ENCODE measurements around the gene XIRP2. TPM values are rescaled to one million over a fixed set of nuclear protein-coding genes. Genes with fewer than 3 reads are reported as not detected.

XIRP2 gene
- total and polyA plus RNA-seq, 2 of the 4 experiments (the other 2 are of a cell fraction) = 0.05 to 0.18 TPM

DNA sequence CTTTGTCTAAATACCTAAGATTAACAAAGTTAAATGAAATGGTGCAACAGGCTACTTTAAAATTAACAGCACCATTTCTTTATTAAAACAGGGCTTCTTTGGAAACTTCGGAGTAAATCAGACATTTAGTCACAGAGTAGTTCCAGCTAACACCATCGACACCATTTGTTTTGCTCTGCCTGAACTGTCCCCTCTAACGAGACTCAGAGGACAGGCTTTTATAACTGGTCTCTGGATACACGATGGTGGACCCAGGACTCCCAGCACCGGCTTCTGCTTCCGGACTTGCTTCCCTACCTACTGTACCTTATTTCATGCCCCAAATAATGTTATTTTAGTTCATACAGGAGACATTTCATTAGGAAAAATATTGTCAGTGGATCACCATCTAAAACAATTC lies 252.1 kb downstream of the XIRP2 start:
- Histone ChIP-seq H3K4me2 (ENCODE audit: low read depth, low read length) (peak overlapping the region; percentile 10; the same call in 1 of the 2 replicates), H3K9me3 (ENCODE audit: control insufficient read depth, insufficient read depth, low read length) (no peaks in the 10 kb centered on the region), H2AK9ac (replicated peaks; ENCODE audit: low read depth, low read length, poor library complexity) (peak overlapping the region; percentile 89), H3K4ac (ENCODE audit: low read depth, low read length) (peak overlapping the region; percentile 44), H4K8ac (ENCODE audit: low read depth in 2 of 2, low read length in 2 of 2) (peak overlapping the region in 1 of 2 experiments; percentile 7; a peak in 1 of 4 replicates), H4K91ac (ENCODE audit: insufficient read depth, low read depth, low read length) (0 out of 2 replicates have a peak overlapping the region, but pooled peaks have one; percentile 26), H2BK20ac (ENCODE audit: low read depth, low read length) (peak overlapping the region; percentile 80; the same call in 1 of the 2 replicates), H3K9me1 (ENCODE audit: insufficient read depth, low read length) (no peaks in the 10 kb centered on the region; the same call in 1 of the 2 replicates), H4K5ac (ENCODE audit: low read depth, low read length) (peak overlapping the region; percentile 50; the same call in 1 of the 2 replicates), H2BK15ac (ENCODE audit: low read depth, low read length) (peak overlapping the region; percentile 59; the same call in 1 of the 3 replicates), H3K14ac (replicated peaks; ENCODE audit: low read depth, low read length) (no peak overlapping the region), H3K4me3 (ENCODE audit: insufficient read depth, low read depth, low read length) (no peak overlapping the region), H3K18ac (ENCODE audit: low read depth, low read length) (peak overlapping the region; percentile 85; the same call in 1 of the 2 replicates), H2BK120ac (ENCODE audit: low read depth, low read length) (peak overlapping the region; percentile 67), H3K79me1 (ENCODE audit: low read depth in 1 of 2, low read length in 2 of 2) (no peaks in the 10 kb centered on the region), H3K23ac (ENCODE audit: low read depth, low read length) (no peak overlapping the region), H3K9ac (ENCODE audit: low read depth, low read length) (no peak overlapping the region), H3K27ac (ENCODE audit: insufficient read depth, low read length) (peak overlapping the region; percentile 42; the same call in 1 of the 2 replicates), H3K27me3 (ENCODE audit: control insufficient read depth, insufficient read depth, low read length) (no peaks in the 10 kb centered on the region), H3K4me1 (ENCODE audit: control insufficient read depth, insufficient read depth, low read length) (peaks cover 10% of the 10 kb centered on the region), H2BK5ac (ENCODE audit: low read depth, low read length, poor library complexity, severe bottlenecking) (peak overlapping the region; percentile 71), H2AK5ac (ENCODE audit: low read depth, low read length) (peak overlapping the region; percentile 78), H3K36me3 (ENCODE audit: control insufficient read depth, insufficient read depth, low read length) (no peaks in the 10 kb centered on the region), H2AFZ (replicated peaks; ENCODE audit: low read length, poor library complexity) (no peak overlapping the region), H4K20me1 (ENCODE audit: insufficient read depth, low read length) (no peaks in the 10 kb centered on the region), H3K56ac (ENCODE audit: extremely low read depth, insufficient read depth, low read length) (no peak overlapping the region; the same call in 1 of the 2 replicates)
- POLR2A ChIA-PET (ENCODE audit: unreplicated experiment) = no interaction called here
- in situ Hi-C loops (cut with MboI; ENCODE audit: low sequenced_read_pairs) = no loop called here
- 100% methylated on average over 2 of the region's 6 CpGs; no CpG with 5 or more reads in 1 of the 2 experiments for WGBS, 2 experiments (ENCODE audit: extremely low coverage in 2 of 2, insufficient read length in 1 of 2)
- intact Hi-C loops (cut with micrococcal nuclease) = loop anchor here (5.0 kb wide), 1 partner anchor 37 kb away; no protein-coding TSS in a partner anchor
- DNase-seq (no peak), ATAC-seq (ENCODE audit: low read depth) (peak; percentile 9; the same call in 1 of the 2 replicates)
- TF ChIP-seq, protein P1, sequence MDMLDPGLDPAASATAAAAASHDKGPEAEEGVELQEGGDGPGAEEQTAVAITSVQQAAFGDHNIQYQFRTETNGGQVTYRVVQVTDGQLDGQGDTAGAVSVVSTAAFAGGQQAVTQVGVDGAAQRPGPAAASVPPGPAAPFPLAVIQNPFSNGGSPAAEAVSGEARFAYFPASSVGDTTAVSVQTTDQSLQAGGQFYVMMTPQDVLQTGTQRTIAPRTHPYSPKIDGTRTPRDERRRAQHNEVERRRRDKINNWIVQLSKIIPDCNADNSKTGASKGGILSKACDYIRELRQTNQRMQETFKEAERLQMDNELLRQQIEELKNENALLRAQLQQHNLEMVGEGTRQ (IDR thresholded peaks at IDR 0.05; ENCODE audit: low read depth, low read length) = no peak
- TF ChIP-seq BHLHE40 (IDR thresholded peaks at IDR 0.05; ENCODE audit: low read depth, low read length) (no peak), MAFK (IDR thresholded peaks at IDR 0.05; ENCODE audit: low read depth, low read length) (no peak), MXI1 (IDR thresholded peaks at IDR 0.05; ENCODE audit: borderline replicate concordance, low read depth, low read length) (no peak), MAZ (IDR thresholded peaks at IDR 0.05; ENCODE audit: borderline replicate concordance, low read depth, low read length) (no peak), RAD21 (IDR thresholded peaks at IDR 0.05; ENCODE audit: low read length) (no peak), SMC3 (IDR thresholded peaks at IDR 0.05; ENCODE audit: low read depth, low read length) (no peak), POLR2A (IDR thresholded peaks at IDR 0.05; ENCODE audit: low read depth, low read length) (no peak), CEBPB (IDR thresholded peaks at IDR 0.05; ENCODE audit: low read depth, low read length) (no peak), NFE2L2 (IDR thresholded peaks at IDR 0.05; ENCODE audit: low read depth, low read length) (no peak), CHD1 (IDR thresholded peaks at IDR 0.05; ENCODE audit: low read depth, low read length) (no peak), FOS (IDR thresholded peaks at IDR 0.05; ENCODE audit: low read depth, low read length) (no peak), RCOR1 (IDR thresholded peaks at IDR 0.05; ENCODE audit: insufficient replicate concordance, low read length) (no peak), RFX5 (IDR thresholded peaks at IDR 0.05; ENCODE audit: low read depth, low read length) (no peak)
- TF ChIP-seq, protein P2, sequence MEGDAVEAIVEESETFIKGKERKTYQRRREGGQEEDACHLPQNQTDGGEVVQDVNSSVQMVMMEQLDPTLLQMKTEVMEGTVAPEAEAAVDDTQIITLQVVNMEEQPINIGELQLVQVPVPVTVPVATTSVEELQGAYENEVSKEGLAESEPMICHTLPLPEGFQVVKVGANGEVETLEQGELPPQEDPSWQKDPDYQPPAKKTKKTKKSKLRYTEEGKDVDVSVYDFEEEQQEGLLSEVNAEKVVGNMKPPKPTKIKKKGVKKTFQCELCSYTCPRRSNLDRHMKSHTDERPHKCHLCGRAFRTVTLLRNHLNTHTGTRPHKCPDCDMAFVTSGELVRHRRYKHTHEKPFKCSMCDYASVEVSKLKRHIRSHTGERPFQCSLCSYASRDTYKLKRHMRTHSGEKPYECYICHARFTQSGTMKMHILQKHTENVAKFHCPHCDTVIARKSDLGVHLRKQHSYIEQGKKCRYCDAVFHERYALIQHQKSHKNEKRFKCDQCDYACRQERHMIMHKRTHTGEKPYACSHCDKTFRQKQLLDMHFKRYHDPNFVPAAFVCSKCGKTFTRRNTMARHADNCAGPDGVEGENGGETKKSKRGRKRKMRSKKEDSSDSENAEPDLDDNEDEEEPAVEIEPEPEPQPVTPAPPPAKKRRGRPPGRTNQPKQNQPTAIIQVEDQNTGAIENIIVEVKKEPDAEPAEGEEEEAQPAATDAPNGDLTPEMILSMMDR (conservative IDR thresholded peaks at IDR 0.05; ENCODE audit: low read depth, low read length) = no peak
- TF ChIP-seq, protein P3, sequence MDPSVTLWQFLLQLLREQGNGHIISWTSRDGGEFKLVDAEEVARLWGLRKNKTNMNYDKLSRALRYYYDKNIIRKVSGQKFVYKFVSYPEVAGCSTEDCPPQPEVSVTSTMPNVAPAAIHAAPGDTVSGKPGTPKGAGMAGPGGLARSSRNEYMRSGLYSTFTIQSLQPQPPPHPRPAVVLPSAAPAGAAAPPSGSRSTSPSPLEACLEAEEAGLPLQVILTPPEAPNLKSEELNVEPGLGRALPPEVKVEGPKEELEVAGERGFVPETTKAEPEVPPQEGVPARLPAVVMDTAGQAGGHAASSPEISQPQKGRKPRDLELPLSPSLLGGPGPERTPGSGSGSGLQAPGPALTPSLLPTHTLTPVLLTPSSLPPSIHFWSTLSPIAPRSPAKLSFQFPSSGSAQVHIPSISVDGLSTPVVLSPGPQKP (IDR thresholded peaks at IDR 0.05; ENCODE audit: borderline replicate concordance, low read depth, low read length) = no peak
- CTCF ChIA-PET = no interaction called here
- BruUV-seq (replicated peaks) = no TSS peak
- dilution Hi-C loops (cut with HindIII; ENCODE audit: low sequenced_read_pairs, unreplicated experiment) = no loop called here
